Esophagus (tissue), 2 donors: Measurements from ENCODE around the gene TRIM32. TPM values are rescaled to one million over a fixed set of nuclear protein-coding genes. Genes with fewer than 3 reads are reported as not detected.

Experiments used
- H3K27ac ChIP-seq, 2 donors: one replicate each; pipeline ENCODE4 v1.5.1; 2013; ENCODE audit warnings: low read depth in 2 of 2, mild to moderate bottlenecking in 2 of 2, inconsistent platforms in 1 of 2, low read length in 1 of 2, moderate library complexity in 1 of 2
- H3K27me3 ChIP-seq, 2 donors: one replicate each; pipeline ENCODE4 v1.6.1; 2013; ENCODE audit warnings: low read length in 2 of 2, control low read depth in 1 of 2, mild to moderate bottlenecking in 1 of 2; ENCODE audit not compliant: insufficient read depth in 2 of 2, control insufficient read depth in 1 of 2
- H3K36me3 ChIP-seq, 2 donors: one replicate each; pipeline ENCODE4 v1.6.1; 2013; ENCODE audit warnings: low read length in 1 of 2; ENCODE audit not compliant: control insufficient read depth in 2 of 2, insufficient read depth in 2 of 2
- H3K4me1 ChIP-seq, 2 donors: one replicate each; pipeline ENCODE4 v1.6.1; 2013; ENCODE audit warnings: low read length in 1 of 2; ENCODE audit not compliant: control insufficient read depth in 2 of 2, insufficient read depth in 2 of 2
- H3K4me3 ChIP-seq, 2 donors: one replicate each; pipeline ENCODE4 v1.5.1; 2013; ENCODE audit warnings: low read length in 2 of 2, mild to moderate bottlenecking in 2 of 2, low read depth in 1 of 2, moderate library complexity in 1 of 2
- H3K9me3 ChIP-seq, 2 donors: one replicate each; pipeline ENCODE4 v1.6.1; 2013; ENCODE audit warnings: mild to moderate bottlenecking in 2 of 2, low read depth in 1 of 2, low read length in 1 of 2, moderate library complexity in 1 of 2; ENCODE audit not compliant: control insufficient read depth in 2 of 2, insufficient read depth in 1 of 2
- WGBS, 2 donors: extraction: QIAGEN DNeasy Blood & Tissue Kit; methylation state at CpG; one replicate each; pipeline ENCODE4 v1.1.7; 2013; 5-methylcytosine and 5-hydroxymethylcytosine counted together
- polyA plus RNA-seq, 2 donors: library from polyadenylated mRNA; stranded (reverse); fragments of 200-250 nt; gene quantifications; one replicate each; pipeline ENCODE4 v1.2.3, GENCODE V29; 2013
- donor health status: healthy with polysubstance abuse.
- donor health status: Bipolar disorder and iron deficiency.

Gene TRIM32
- polyA plus RNA-seq, 2 donors, result 2.6 to 4.1 TPM

DNA sequence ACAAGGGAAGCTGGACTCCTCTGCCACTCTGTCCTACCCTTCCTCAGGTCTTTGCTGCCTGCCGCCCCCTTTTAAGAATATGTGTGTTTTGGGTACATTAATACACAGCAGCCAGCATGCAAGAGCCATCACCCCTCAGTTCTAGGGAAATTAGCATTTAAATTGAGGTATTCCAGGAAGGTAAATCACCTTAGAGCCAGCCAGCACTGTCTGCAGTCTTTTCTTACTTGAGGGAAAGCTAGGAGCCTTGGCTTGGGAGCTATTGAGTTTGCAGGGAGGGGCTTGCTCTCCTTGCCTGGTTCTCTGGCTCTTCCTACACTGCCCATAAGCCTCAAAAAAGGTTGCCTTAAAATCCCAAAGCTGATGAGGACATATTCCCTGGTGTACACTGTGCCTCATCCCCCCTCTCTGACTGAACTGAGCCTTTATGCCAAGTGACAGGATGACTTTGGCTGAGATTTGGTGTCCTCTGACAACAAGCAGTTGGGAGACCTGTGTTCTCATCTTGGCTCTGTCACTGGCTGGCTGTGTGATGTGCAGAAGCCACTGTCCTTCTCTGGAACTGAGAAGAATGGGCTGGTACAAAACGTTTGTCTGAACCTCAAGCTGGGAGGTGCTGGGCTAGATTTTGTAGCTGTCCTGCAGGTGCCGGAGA, 54.1 kb downstream of the TRIM32 start:
- 61 to 74% methylated on average over 3 of the region's 3 CpGs for WGBS, 2 donors
- no peaks in the 10 kb centered on the region for H3K9me3 ChIP-seq

DNA sequence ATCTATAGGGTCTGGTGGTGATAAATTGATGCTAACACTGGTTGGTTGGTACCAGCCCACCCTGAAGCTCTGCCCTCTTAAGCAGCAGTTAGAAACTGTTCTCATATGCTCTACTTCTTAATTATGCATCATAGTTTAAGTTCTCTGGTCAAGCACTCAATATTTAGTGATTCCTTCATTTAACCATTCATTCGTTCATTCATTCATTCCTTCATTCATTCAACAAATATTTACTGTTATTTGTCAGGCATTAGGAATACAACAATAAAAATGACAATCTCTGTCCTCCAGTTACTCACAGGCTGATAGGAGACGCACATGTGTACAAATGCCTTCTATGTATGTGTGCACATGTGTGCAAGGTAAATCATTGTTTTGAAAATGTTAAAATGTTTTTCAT, 54.6 kb downstream of the TRIM32 start:
- Histone ChIP-seq H3K27me3 (no peaks in the 10 kb centered on the region), H3K4me3 (no peak overlapping the region), H3K9me3 (no peaks in the 10 kb centered on the region), H3K4me1 (peaks cover 0 to 2% of the 10 kb centered on the region in 2 donors), H3K36me3 (no peaks in the 10 kb centered on the region), H3K27ac (no peak overlapping the region)
- 74 to 85% methylated on average over 2 of the region's 2 CpGs for WGBS, 2 donors

More for the DNA sequence above, 54.1 kb downstream of the TRIM32 start:
- Histone ChIP-seq H3K27me3 (no peaks in the 10 kb centered on the region), H3K4me1 (peaks cover 0 to 2% of the 10 kb centered on the region in 2 donors), H3K4me3 (no peak overlapping the region), H3K36me3 (no peaks in the 10 kb centered on the region), H3K27ac (no peak overlapping the region)

DNA sequence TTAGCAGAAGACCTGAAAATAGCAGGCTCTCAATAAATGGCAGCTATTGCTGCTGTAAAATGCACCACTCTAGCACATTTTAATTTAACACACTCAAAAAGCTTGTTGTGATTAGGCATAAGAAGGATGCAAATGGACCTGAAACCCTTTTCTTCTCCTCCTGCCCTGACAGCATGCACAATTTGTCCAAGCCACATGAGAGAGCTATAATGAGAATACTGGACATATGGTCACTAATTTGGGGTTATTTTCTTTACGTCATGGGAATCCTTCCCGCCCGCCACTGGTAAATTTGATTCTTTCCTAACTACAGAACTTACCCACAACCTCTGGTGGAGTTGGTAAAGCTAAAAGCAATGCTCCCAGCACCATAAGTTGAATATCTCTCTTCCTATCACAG, 62.1 kb downstream of the TRIM32 start:
- Histone ChIP-seq H3K27me3 (no peaks in the 10 kb centered on the region), H3K4me3 (no peak overlapping the region), H3K27ac (no peak overlapping the region), H3K9me3 (no peaks in the 10 kb centered on the region), H3K4me1 (no peaks in the 10 kb centered on the region), H3K36me3 (no peaks in the 10 kb centered on the region)
- 96 to 99% methylated on average over 3 of the region's 3 CpGs for WGBS, 2 donors

DNA sequence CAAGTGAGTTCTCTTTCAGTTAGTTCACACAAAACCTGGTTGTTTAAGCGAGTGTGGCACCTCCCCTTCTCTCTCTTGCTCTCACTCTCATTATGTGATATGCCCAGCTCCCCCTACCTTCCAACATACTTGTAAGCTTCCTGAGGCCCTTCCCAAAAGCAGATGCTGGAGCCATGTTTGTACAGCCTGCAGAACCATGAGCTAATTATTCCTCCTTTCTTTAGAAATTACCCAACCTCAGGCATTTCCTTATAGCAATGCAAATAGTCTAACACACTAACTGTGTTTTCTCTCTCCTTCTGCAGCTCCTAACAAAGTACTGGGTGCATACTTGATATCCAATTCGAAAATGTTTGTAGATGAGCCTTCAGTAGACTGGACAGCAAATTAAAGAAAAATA, 62.7 kb downstream of the TRIM32 start:
- no peaks in the 10 kb centered on the region for H3K9me3 ChIP-seq
- no peak overlapping the region for H3K27ac ChIP-seq
- no peaks in the 10 kb centered on the region for H3K4me1 ChIP-seq
- no peaks in the 10 kb centered on the region for H3K27me3 ChIP-seq
- 79 to 83% methylated on average over 2 of the region's 2 CpGs for WGBS, 2 donors
- H3K4me3 ChIP-seq, result no peak overlapping the region
- H3K36me3 ChIP-seq, result no peaks in the 10 kb centered on the region

DNA sequence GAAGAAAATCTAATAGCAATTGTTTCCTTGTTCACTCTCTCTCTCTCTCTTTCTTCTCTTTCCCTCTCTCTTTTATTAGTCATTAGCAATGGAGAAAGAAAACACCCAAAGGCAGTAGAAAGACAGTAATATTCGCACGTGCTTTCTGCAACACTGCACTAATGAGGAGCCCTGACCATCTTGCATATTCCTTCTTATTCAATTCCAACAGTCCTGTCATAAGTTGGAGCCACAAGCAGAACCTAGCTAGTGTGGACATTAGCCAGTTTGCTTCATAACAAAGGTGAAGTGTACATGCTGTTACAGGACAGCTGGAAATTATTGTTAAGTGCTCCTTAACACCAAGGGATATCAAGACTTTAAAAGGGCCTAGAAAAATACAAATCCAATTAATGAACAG, 63.4 kb downstream of the TRIM32 start:
- H3K27ac ChIP-seq, result no peak overlapping the region
- H3K4me3 ChIP-seq, result no peak overlapping the region
- no peaks in the 10 kb centered on the region for H3K4me1 ChIP-seq
- no peaks in the 10 kb centered on the region for H3K36me3 ChIP-seq
- H3K27me3 ChIP-seq, result no peaks in the 10 kb centered on the region
- no peaks in the 10 kb centered on the region for H3K9me3 ChIP-seq
- WGBS, 2 donors, result 89 to 91% methylated on average over 2 of the region's 2 CpGs
